H1 (cell line): ENCODE results near the gene RANBP3L. TPM values are rescaled to one million over a fixed set of nuclear protein-coding genes. Genes with fewer than 3 reads are reported as not detected.

Experiments
- CTCF ChIA-PET: fragments of 300-600 bp; sonication (Branson Sonifier 250); formaldehyde crosslinking; loops from one replicate; lab custom pipeline; 2021; ENCODE audit not compliant: partially characterized antibody; lab: Charles Lee
- POLR2A ChIA-PET: fragments of 300-600 bp; sonication (Branson Sonifier 250); formaldehyde crosslinking; loops from one replicate; lab custom pipeline; 2021; ENCODE audit warnings: inconsistent platforms; ENCODE audit not compliant: partially characterized antibody; lab: Charles Lee
- DNase-seq, 2 experiments: peaks; one replicate each; pipeline versions ENCODE4 v3.0.0 to v3.0.0-alpha.2; 2010 to 2022; ENCODE audit warnings: low spot score in 2 of 2, low read depth in 1 of 2, mixed read lengths in 1 of 2
- FAIRE-seq: peaks from 2 replicates; lab custom pipeline; 2011; peaks lifted over from hg19 to GRCh38; lab: Jason Lieb, UNC
- H2AFZ ChIP-seq: 2 replicates; pipeline ENCODE4 v1.8.1; 2012; ENCODE audit warnings: low read length, inconsistent platforms
- H2AK5ac ChIP-seq: 2 replicates; pipeline ENCODE4 v1.6.1; 2013; ENCODE audit warnings: low read depth, low read length
- H2BK120ac ChIP-seq: replicated peaks from 2 replicates; pipeline ENCODE3; 2013; ENCODE audit warnings: low read depth, low read length, inconsistent platforms
- H2BK12ac ChIP-seq: 2 replicates; pipeline ENCODE4 v1.6.1; 2013; ENCODE audit warnings: low read depth, low read length
- H2BK15ac ChIP-seq: 2 replicates; pipeline ENCODE4 v1.6.1; 2013; ENCODE audit warnings: low read length
- H2BK20ac ChIP-seq: 2 replicates; pipeline ENCODE4 v1.6.1; 2013; ENCODE audit warnings: low read length
- H2BK5ac ChIP-seq: 2 replicates; pipeline ENCODE4 v1.6.1; 2013; ENCODE audit warnings: low read depth, low read length
- H3K14ac ChIP-seq: 2 replicates; pipeline ENCODE4 v1.6.1; 2013; ENCODE audit warnings: inconsistent platforms; ENCODE audit not compliant: insufficient read length
- H3K18ac ChIP-seq: 2 replicates; pipeline ENCODE4 v1.6.1; 2013; ENCODE audit warnings: low read length; ENCODE audit errors: extremely low read depth
- H3K23ac ChIP-seq: 2 replicates; pipeline ENCODE4 v1.6.1; 2013; ENCODE audit warnings: inconsistent platforms; ENCODE audit not compliant: insufficient read length
- H3K23me2 ChIP-seq: 2 replicates; pipeline ENCODE4 v1.6.1; 2013; ENCODE audit warnings: low read depth, low read length
- H3K27ac ChIP-seq: 2 replicates; pipeline ENCODE4 v1.6.1; 2011; ENCODE audit warnings: low read depth, low read length, inconsistent platforms
- H3K27me3 ChIP-seq, 4 experiments: replicated peaks in 1 of 4; 1 replicate in 1 of 4; 2 replicates in 3 of 4; pipeline versions ENCODE4 v1.6.1 to v1.8.1; 2011 to 2013; ENCODE audit warnings: low read length in 3 of 4, mild to moderate bottlenecking in 3 of 4, inconsistent platforms in 2 of 4, mixed read lengths in 2 of 4, moderate library complexity in 1 of 4; ENCODE audit not compliant: control insufficient read depth in 3 of 4, insufficient read depth in 3 of 4; ENCODE audit errors: extremely low read depth in 1 of 4
- H3K36me3 ChIP-seq, 4 experiments: 2 replicates each; pipeline versions ENCODE4 v1.6.1 to v1.8.1; 2011 to 2013; ENCODE audit warnings: mild to moderate bottlenecking in 4 of 4, low read length in 3 of 4, moderate library complexity in 2 of 4, control low read depth in 1 of 4, inconsistent platforms in 1 of 4; ENCODE audit not compliant: insufficient read depth in 4 of 4, control insufficient read depth in 2 of 4
- H3K4ac ChIP-seq: replicated peaks from 2 replicates; pipeline ENCODE3; 2013; ENCODE audit warnings: low read length, low read depth, mixed read lengths, inconsistent platforms; ENCODE audit not compliant: insufficient read length
- H3K4me1 ChIP-seq, 4 experiments: replicated peaks in 1 of 4; 1 replicate in 1 of 4; 2 replicates in 3 of 4; pipeline versions ENCODE4 v1.6.1 to v1.8.1; 2011 to 2013; ENCODE audit warnings: low read length in 3 of 4, inconsistent platforms in 2 of 4, mixed read lengths in 1 of 4; ENCODE audit not compliant: insufficient read depth in 4 of 4, control insufficient read depth in 3 of 4
- H3K4me2 ChIP-seq, 2 experiments: 2 replicates each; pipeline versions ENCODE4 v1.6.1 to v1.8.1; 2011 to 2013; ENCODE audit warnings: low read depth in 2 of 2, low read length in 2 of 2, control low read depth in 1 of 2, inconsistent platforms in 1 of 2, mild to moderate bottlenecking in 1 of 2; ENCODE audit not compliant: insufficient read depth in 1 of 2
- H3K4me3 ChIP-seq, 4 experiments: fragments of 200-600, 300-600 bp in 1 of 4; sonication (generic), shearing (Covaris generic), sonication (Bioruptor Twin) in 1 of 4; 2 replicates each; pipeline versions ENCODE4 v1.5.1 to v1.8.1; 2011 to 2016; ENCODE audit warnings: low read length in 4 of 4, low read depth in 3 of 4, control low read depth in 2 of 4, inconsistent platforms in 2 of 4, mild to moderate bottlenecking in 2 of 4, mixed read lengths in 1 of 4, moderate library complexity in 1 of 4; ENCODE audit not compliant: insufficient read depth in 2 of 4; ENCODE audit errors: extremely low read depth in 1 of 4
- H3K56ac ChIP-seq: replicated peaks from 2 replicates; pipeline ENCODE3; 2013; ENCODE audit warnings: low read depth, mild to moderate bottlenecking, mixed read lengths, low read length, inconsistent platforms; ENCODE audit not compliant: insufficient read length
- H3K79me1 ChIP-seq: 2 replicates; pipeline ENCODE4 v1.6.1; 2013; ENCODE audit warnings: low read depth, low read length, control low read depth
- H3K79me2 ChIP-seq, 2 experiments: 2 replicates each; pipeline versions ENCODE4 v1.6.1 to v1.8.1; 2012 to 2013; ENCODE audit warnings: low read length in 2 of 2, mild to moderate bottlenecking in 2 of 2, inconsistent platforms in 1 of 2; ENCODE audit not compliant: insufficient read depth in 2 of 2, control insufficient read depth in 1 of 2
- H3K9ac ChIP-seq, 4 experiments: replicated peaks in 1 of 4; 1 replicate in 1 of 4; 2 replicates in 3 of 4; pipeline versions ENCODE4 v1.6.1 to v1.8.1; 2011 to 2013; ENCODE audit warnings: low read depth in 3 of 4, low read length in 3 of 4, control low read depth in 2 of 4, mild to moderate bottlenecking in 2 of 4, moderate library complexity in 2 of 4, inconsistent platforms in 1 of 4; ENCODE audit errors: extremely low read depth in 1 of 4
- H3K9me3 ChIP-seq, 2 experiments: 2 replicates each; pipeline versions ENCODE4 v1.6.1 to v1.8.1; 2012 to 2013; ENCODE audit warnings: mild to moderate bottlenecking in 2 of 2, moderate library complexity in 2 of 2, control low read depth in 1 of 2, inconsistent platforms in 1 of 2, low read depth in 1 of 2, low read length in 1 of 2, mixed read lengths in 1 of 2; ENCODE audit not compliant: insufficient read depth in 2 of 2
- H4K20me1 ChIP-seq, 2 experiments: replicated peaks in 1 of 2; 2 replicates each; pipeline versions ENCODE3 to v1.8.1; 2011 to 2013; ENCODE audit warnings: inconsistent platforms in 2 of 2, low read length in 2 of 2, mild to moderate bottlenecking in 1 of 2; ENCODE audit not compliant: insufficient read depth in 2 of 2, control insufficient read depth in 1 of 2
- H4K5ac ChIP-seq: 2 replicates; pipeline ENCODE4 v1.6.1; 2013; ENCODE audit warnings: low read length, low read depth, mixed read lengths, inconsistent platforms; ENCODE audit not compliant: insufficient read length
- H4K8ac ChIP-seq: 2 replicates; pipeline ENCODE4 v1.8.0; 2013; ENCODE audit warnings: mild to moderate bottlenecking, moderate library complexity, low read length, inconsistent platforms; ENCODE audit not compliant: insufficient read depth; ENCODE audit errors: extremely low read depth
- H4K91ac ChIP-seq: replicated peaks from 2 replicates; pipeline ENCODE3; 2013; ENCODE audit warnings: low read length, mixed read lengths, inconsistent platforms; ENCODE audit not compliant: insufficient read length
- ATF3 ChIP-seq: IDR thresholded peaks from 2 replicates; pipeline ENCODE4 v1.6.1; 2011; ENCODE audit warnings: low read depth, mild to moderate bottlenecking, low read length; ENCODE audit not compliant: insufficient read depth
- CHD1 ChIP-seq: IDR thresholded peaks from 2 replicates; pipeline ENCODE4 v1.6.1; 2012; ENCODE audit warnings: low read depth, low read length, improper control_type of control experiment
- CREB1 ChIP-seq: IDR thresholded peaks from 2 replicates; pipeline ENCODE4 v1.6.1; 2012; ENCODE audit warnings: inconsistent platforms
- EP300 ChIP-seq, 2 experiments: IDR thresholded peaks; 1 replicate in 1 of 2; 2 replicates in 1 of 2; pipeline ENCODE4 v1.6.1; 2011 to 2012; ENCODE audit warnings: low read depth in 2 of 2, low read length in 2 of 2, mild to moderate bottlenecking in 2 of 2, borderline replicate concordance in 1 of 2, inconsistent platforms in 1 of 2, moderate library complexity in 1 of 2
- JUND ChIP-seq: IDR thresholded peaks from 2 replicates; pipeline ENCODE4 v1.6.1; 2011; ENCODE audit warnings: mild to moderate bottlenecking, improper control_type of control experiment, low read length
- SIRT6 ChIP-seq: IDR thresholded peaks from one replicate; pipeline ENCODE4 v1.7.1; 2012; ENCODE audit warnings: low read length, inconsistent platforms
- SP1 ChIP-seq: IDR thresholded peaks from 2 replicates; pipeline ENCODE4 v1.6.1; 2011; ENCODE audit warnings: low read depth, low read length
- SP2 ChIP-seq: IDR thresholded peaks from 2 replicates; pipeline ENCODE4 v1.6.1; 2012; ENCODE audit warnings: mild to moderate bottlenecking, low read length, inconsistent platforms
- TAF7 ChIP-seq: optimal IDR thresholded peaks from 2 replicates; pipeline ENCODE3; 2011; ENCODE audit warnings: low read depth, mild to moderate bottlenecking, inconsistent platforms, low read length, moderate library complexity, borderline replicate concordance
- YY1 ChIP-seq: IDR thresholded peaks from 2 replicates; pipeline ENCODE4 v1.6.1; 2011; ENCODE audit warnings: low read depth, mild to moderate bottlenecking, low read length
- WGBS, 2 experiments: shearing (Covaris generic) in 1 of 2; methylation state at CpG; one replicate each; pipeline versions ENCODE4 v1.1.6 to v1.1.7; 2013 to 2015; ENCODE audit warnings: low lambda C conversion rate in 2 of 2, mixed read lengths in 2 of 2, inconsistent platforms in 1 of 2, low coverage in 1 of 2, missing lambda C conversion rate in 1 of 2; ENCODE audit not compliant: insufficient replicate concordance in 2 of 2, insufficient coverage in 1 of 2, insufficient read length in 1 of 2; ENCODE audit errors: extremely low coverage in 1 of 2, missing lambda C conversion rate in 1 of 2; 5-methylcytosine and 5-hydroxymethylcytosine counted together
- polyA plus RNA-seq, 7 experiments: library from polyadenylated mRNA; depleted of rRNA in 3 of 7; stranded (reverse) in 5 of 7; unstranded in 2 of 7; fragments of >200 nt in 5 of 7; fragments of 200-250 nt in 2 of 7; gene quantifications; 1 replicate in 5 of 7; 2 replicates in 1 of 7; 4 replicates in 1 of 7; pipeline versions ENCODE4 v1.2.1 to v1.2.3, GENCODE V29; 2011 to 2013; ENCODE audit warnings: missing spikeins in 2 of 7, mixed read lengths in 2 of 7
- total RNA-seq: library from RNA; stranded (reverse); fragmentation: NEBNext Ultra II Directional; extraction: Animal tissue kit (Norgen Biotek cat#: 25700); gene quantifications from 2 replicates; pipeline ENCODE4 v1.2.1, GENCODE V29; 2021

The RANBP3L gene
- total and polyA plus RNA-seq, 2 of the 8 experiments (the other 6 are each of a cell fraction or from before 2014, with no cell fraction given) = not detected

DNA sequence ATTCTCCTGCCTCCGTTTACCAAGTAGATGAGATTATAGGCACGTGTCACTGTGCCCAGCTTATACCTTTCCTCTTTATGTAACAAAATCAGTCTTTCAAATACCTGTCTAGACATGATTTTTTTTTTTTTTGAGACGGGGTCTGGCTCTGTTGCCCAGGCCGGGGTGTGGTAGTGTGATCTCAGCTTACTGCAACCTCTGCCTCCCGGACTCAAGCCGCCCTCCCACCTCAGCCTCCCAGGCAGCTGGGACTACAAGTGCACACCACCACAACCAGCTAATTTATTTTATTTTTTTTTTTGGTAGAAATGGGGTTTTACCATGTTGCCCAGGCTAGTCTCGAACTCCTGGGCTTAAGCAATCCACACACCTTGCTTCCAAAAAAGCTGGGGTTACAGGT lies 73.2 kb downstream of the RANBP3L start:
- Histone ChIP-seq H2BK20ac (no peak overlapping the region), H3K4me3 (no peak overlapping the region), H3K18ac (no peak overlapping the region), H2BK15ac (no peak overlapping the region), H4K20me1 (no peaks in the 10 kb centered on the region), H2BK12ac (no peak overlapping the region), H3K23me2 (0 out of 2 replicates have a peak, but pooled peaks cover 2% of the 10 kb centered on the region), H4K5ac (no peak overlapping the region), H3K56ac (no peak overlapping the region), H2AFZ (no peak overlapping the region), H4K91ac (no peak overlapping the region), H3K9me3 (no peaks in the 10 kb centered on the region), H3K27ac (no peak overlapping the region), H2BK5ac (no peak overlapping the region), H4K8ac (no peak overlapping the region), H3K4me2 (no peak overlapping the region), H3K23ac (no peak overlapping the region), H3K27me3 (peaks cover 0 to 2% (median 0%) of the 10 kb centered on the region in 4 experiments; a peak in 1 of 7 replicates), H2AK5ac (no peak overlapping the region), H3K14ac (no peak overlapping the region), H3K4ac (no peak overlapping the region), H3K79me1 (no peaks in the 10 kb centered on the region), H3K36me3 (no peaks in the 10 kb centered on the region), H3K79me2 (no peaks in the 10 kb centered on the region), H3K9ac (no peak overlapping the region), H2BK120ac (no peak overlapping the region), H3K4me1 (no peaks in the 10 kb centered on the region)
- ChIA-PET CTCF (interaction anchor here (0.6 kb wide), 1 partner anchor 39 kb away, joined by 3 read pairs; no protein-coding TSS in a partner anchor), POLR2A (no interaction called here)
- TF ChIP-seq SP2 (no peak), EP300 (IDR thresholded peaks at IDR 0.05; ENCODE audit: borderline replicate concordance in 1 of 2, low read depth in 2 of 2, low read length in 2 of 2) (no peak), ATF3 (no peak), YY1 (no peak), SIRT6 (no peak), CHD1 (no peak), TAF7 (no peak), SP1 (no peak), CREB1 (no peak), JUND (no peak)
- DNase-seq = no peak
- no peak for FAIRE-seq
- WGBS, 2 experiments = 85% methylated on average over 7 of the region's 7 CpGs; no CpG with 5 or more reads in 1 of the 2 experiments
